Testis (tissue), 3 donors: Measurements from ENCODE around the gene SETD7. TPM values are rescaled to one million over a fixed set of nuclear protein-coding genes. Genes with fewer than 3 reads are reported as not detected.

Experiments used
- DNase-seq: peaks from one replicate; pipeline ENCODE4 v3.0.0-alpha.2; 2019
- H3K27ac ChIP-seq, 2 donors: fragments of 200-600 bp; sonication (generic); one replicate each; pipeline ENCODE4 v1.5.1; 2019
- H3K27me3 ChIP-seq: fragments of 200-600 bp; sonication (generic); one replicate; pipeline ENCODE4 v1.5.1; 2019
- H3K36me3 ChIP-seq: fragments of 200-600 bp; sonication (generic); one replicate; pipeline ENCODE4 v1.5.1; 2017; ENCODE audit warnings: low read depth; ENCODE audit errors: missing control alignments
- H3K4me1 ChIP-seq: fragments of 200-600 bp; sonication (generic); one replicate; pipeline ENCODE4 v1.5.1; 2019
- H3K4me3 ChIP-seq, 2 donors: fragments of 200-600 bp; sonication (generic); one replicate each; pipeline ENCODE4 v1.5.1; 2017 to 2019
- H3K9me3 ChIP-seq: fragments of 200-600 bp; sonication (generic); one replicate; pipeline ENCODE4 v1.5.1; 2017
- POLR2A ChIP-seq: fragments of 450-650 bp; IDR thresholded peaks from one replicate; pipeline ENCODE4 v1.6.1; 2017; ENCODE audit warnings: antibody characterized with exemption, mild to moderate bottlenecking, moderate library complexity
- WGBS, 2 donors: methylation state at CpG; one replicate each; pipeline ENCODE4 v1.1.5; 2018; 5-methylcytosine and 5-hydroxymethylcytosine counted together
- intact Hi-C: fragments of 100-400 bp; cut with DNase I; formaldehyde crosslinking; loops from one replicate; pipeline ENCODE4 v1.15.1; 2023; ENCODE audit warnings: low total_unique reads
- polyA plus RNA-seq: library from polyadenylated mRNA; stranded (reverse); fragments of 350-450 nt; fragmentation: Illumina TruSeq; extraction: RNeasy Lipid Tissue Mini Kit (QIAGEN cat#74804); gene quantifications from one replicate; pipeline ENCODE4 v1.2.3, GENCODE V29; 2014; ENCODE audit warnings: low read depth, low replicate concordance; ENCODE audit not compliant: insufficient read depth
- total RNA-seq, 2 donors: library from RNA; depleted of rRNA; stranded (reverse); fragments of >200 nt; gene quantifications; one replicate each; pipeline ENCODE4 v1.2.3, GENCODE V29; 2016
- TF ChIP-seq, protein P1 (sequence below), 3 experiments: fragments of 450-650 bp in 2 of 3; fragments of 200-600 bp in 1 of 3; sonication (generic) in 1 of 3; IDR thresholded peaks; one replicate each; pipeline ENCODE4 v1.5.1; 2016 to 2019; ENCODE audit warnings: antibody characterized with exemption in 3 of 3, mild to moderate bottlenecking in 2 of 3, moderate library complexity in 1 of 3

SETD7 gene
- total and polyA plus RNA-seq, 3 donors from 2014 or later, result 39.1 to 66.5 (median 65.7) TPM

DNA sequence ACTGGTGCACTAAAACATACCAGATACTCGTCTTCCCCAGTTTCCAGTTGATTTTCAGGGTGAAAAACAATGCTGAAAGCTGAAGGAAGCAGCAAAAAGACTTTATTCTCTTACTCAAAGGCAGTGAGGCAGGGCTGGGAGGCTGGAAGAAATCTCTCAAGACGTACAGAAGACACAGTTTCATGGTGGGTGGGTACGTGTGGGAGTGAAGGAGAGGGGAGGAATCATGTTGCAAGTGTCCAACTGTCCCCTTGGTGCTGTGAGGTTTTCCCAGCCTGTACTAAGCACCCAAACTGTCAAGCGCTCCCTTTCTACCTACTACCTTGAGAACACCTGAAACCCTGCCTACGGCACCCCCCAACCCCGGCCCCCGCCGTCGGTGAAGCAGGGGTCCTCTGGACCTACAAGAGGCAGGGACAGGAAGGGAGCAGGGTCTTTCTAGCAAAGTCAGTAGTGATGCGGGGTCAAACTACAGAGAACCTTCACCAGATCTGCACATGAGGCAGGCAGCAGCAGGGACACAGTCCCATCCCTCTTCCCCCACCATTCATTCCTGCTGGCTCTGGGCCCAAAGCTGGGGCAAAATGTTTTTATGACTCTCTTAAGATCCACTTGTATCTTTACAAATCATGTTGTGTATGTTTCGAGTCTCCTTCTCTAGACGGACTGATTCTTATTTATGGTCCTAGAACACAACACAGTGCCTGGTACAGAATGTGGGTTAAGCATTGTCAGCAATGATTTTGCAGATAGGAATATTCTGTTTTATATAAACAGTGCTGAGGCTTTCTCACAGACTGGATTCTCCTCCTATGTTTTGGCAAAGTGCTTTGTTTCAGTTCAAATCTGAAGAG, 2.4 kb upstream of the SETD7 start:
- Histone ChIP-seq H3K4me3 (no peak overlapping the region), H3K27me3 (no peaks in the 10 kb centered on the region), H3K4me1 (peaks cover 19% of the 10 kb centered on the region), H3K36me3 (no peaks in the 10 kb centered on the region), H3K9me3 (no peaks in the 10 kb centered on the region), H3K27ac (no peak overlapping the region)
- 55 to 68% methylated on average over 11 to 12 of the region's 12 CpGs for WGBS, 2 donors
- no peak for DNase-seq
- intact Hi-C loops, result no loop called here
- TF ChIP-seq, protein P1, sequence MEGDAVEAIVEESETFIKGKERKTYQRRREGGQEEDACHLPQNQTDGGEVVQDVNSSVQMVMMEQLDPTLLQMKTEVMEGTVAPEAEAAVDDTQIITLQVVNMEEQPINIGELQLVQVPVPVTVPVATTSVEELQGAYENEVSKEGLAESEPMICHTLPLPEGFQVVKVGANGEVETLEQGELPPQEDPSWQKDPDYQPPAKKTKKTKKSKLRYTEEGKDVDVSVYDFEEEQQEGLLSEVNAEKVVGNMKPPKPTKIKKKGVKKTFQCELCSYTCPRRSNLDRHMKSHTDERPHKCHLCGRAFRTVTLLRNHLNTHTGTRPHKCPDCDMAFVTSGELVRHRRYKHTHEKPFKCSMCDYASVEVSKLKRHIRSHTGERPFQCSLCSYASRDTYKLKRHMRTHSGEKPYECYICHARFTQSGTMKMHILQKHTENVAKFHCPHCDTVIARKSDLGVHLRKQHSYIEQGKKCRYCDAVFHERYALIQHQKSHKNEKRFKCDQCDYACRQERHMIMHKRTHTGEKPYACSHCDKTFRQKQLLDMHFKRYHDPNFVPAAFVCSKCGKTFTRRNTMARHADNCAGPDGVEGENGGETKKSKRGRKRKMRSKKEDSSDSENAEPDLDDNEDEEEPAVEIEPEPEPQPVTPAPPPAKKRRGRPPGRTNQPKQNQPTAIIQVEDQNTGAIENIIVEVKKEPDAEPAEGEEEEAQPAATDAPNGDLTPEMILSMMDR (IDR thresholded peaks at IDR 0.05), result no peak
- no peak for TF ChIP-seq POLR2A

DNA sequence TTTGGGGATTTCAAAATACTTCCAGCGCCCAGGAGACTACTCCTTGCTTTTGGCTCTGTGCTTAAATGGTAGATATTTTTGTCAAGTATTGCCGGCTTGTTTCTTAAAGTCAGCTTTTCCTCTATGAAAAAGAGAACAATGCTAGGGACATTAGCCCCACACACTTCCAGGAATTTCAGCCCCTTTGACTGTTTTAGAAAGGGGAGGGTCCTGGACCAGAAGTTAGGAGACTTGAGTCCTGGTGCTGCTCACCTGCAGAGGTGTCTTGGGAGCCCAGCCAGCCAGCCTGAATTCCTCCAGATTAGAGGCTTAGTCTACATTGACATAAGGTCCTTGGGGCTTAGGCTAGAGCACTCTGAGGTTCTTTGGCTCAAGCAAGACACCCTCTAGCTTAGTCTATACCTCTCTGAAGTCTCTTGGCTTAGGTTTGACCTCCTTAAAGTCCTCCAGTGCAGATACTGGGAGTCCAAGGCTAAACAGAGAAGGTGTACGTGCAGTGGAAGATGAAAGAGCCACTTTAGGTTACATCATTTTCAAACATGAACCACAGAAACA, 1.6 kb upstream of the SETD7 start:
- H3K9me3 ChIP-seq, result no peaks in the 10 kb centered on the region
- H3K4me1 ChIP-seq, result peaks cover 26% of the 10 kb centered on the region
- H3K36me3 ChIP-seq, result no peaks in the 10 kb centered on the region
- WGBS, 2 donors, result 17 to 29% methylated on average over 3 of the region's 3 CpGs
- no peak for TF ChIP-seq POLR2A
- TF ChIP-seq, protein P1 (IDR thresholded peaks at IDR 0.05), result no peak
- H3K27ac ChIP-seq, result peak overlapping the region; percentile 98
- intact Hi-C loops, result no loop called here
- H3K27me3 ChIP-seq, result no peaks in the 10 kb centered on the region
- no peak for DNase-seq
- H3K4me3 ChIP-seq, result peak overlapping the region in 1 of 2 donors; percentile 87

GRCh38 chr4:139556724-139557555, 921 bp upstream of the SETD7 start:
- intact Hi-C loops, result no loop called here
- TF ChIP-seq, protein P1 (IDR thresholded peaks at IDR 0.05), result peak in 1 of 3 experiments; percentile 19
- TF ChIP-seq POLR2A, result no peak

DNA sequence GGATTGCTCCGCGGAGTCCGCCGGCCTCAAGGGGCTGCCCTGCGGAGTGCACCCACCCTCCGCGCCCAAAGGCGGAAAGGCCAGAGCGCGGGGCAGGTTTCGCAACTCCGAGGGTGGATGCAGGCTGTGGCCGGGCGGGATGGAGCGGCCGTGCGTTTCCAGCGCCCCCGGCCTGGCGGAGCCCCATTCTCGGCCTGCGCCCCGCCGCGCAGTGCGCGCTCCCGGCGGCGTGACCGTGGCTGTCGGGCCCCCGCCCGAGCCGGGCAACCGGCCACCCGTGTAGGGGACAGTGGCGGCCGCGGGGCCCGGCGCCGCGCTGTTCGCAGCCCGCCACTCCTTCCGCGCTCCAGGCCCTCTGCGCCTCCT, 331 bp downstream of the SETD7 start:
- peak; percentile 37 for DNase-seq
- H3K9me3 ChIP-seq, result no peaks in the 10 kb centered on the region
- intact Hi-C loops, result no loop called here
- no peak for TF ChIP-seq POLR2A
- TF ChIP-seq, protein P1 (IDR thresholded peaks at IDR 0.05), result no peak
- peaks cover 44% of the 10 kb centered on the region for H3K4me1 ChIP-seq
- 0% methylated on average over 8 to 47 of the region's 49 CpGs for WGBS, 2 donors
- no peaks in the 10 kb centered on the region for H3K36me3 ChIP-seq
- H3K4me3 ChIP-seq, result peak overlapping the region; percentile 84 to 87
- H3K27ac ChIP-seq, result peak overlapping the region; percentile 98
- no peaks in the 10 kb centered on the region for H3K27me3 ChIP-seq

More at GRCh38 chr4:139556724-139557555, 921 bp upstream of the SETD7 start:
- Histone ChIP-seq H3K27ac (peak overlapping the region; percentile 98), H3K4me1 (peaks cover 32% of the 10 kb centered on the region), H3K27me3 (no peaks in the 10 kb centered on the region), H3K36me3 (no peaks in the 10 kb centered on the region), H3K4me3 (peak overlapping the region; percentile 84 to 87), H3K9me3 (no peaks in the 10 kb centered on the region)
- WGBS, 2 donors, result 0 to 1% methylated on average over 12 to 57 of the region's 58 CpGs
- DNase-seq, result peak; percentile 79
